ENCODE measurements around the gene SSTR3. TPM values are rescaled to one million over a fixed set of nuclear protein-coding genes. Genes with fewer than 3 reads are reported as not detected.

Gene SSTR3
- polyA plus RNA-seq, 2 donors, result 0.02 TPM; not detected in 1

DNA sequence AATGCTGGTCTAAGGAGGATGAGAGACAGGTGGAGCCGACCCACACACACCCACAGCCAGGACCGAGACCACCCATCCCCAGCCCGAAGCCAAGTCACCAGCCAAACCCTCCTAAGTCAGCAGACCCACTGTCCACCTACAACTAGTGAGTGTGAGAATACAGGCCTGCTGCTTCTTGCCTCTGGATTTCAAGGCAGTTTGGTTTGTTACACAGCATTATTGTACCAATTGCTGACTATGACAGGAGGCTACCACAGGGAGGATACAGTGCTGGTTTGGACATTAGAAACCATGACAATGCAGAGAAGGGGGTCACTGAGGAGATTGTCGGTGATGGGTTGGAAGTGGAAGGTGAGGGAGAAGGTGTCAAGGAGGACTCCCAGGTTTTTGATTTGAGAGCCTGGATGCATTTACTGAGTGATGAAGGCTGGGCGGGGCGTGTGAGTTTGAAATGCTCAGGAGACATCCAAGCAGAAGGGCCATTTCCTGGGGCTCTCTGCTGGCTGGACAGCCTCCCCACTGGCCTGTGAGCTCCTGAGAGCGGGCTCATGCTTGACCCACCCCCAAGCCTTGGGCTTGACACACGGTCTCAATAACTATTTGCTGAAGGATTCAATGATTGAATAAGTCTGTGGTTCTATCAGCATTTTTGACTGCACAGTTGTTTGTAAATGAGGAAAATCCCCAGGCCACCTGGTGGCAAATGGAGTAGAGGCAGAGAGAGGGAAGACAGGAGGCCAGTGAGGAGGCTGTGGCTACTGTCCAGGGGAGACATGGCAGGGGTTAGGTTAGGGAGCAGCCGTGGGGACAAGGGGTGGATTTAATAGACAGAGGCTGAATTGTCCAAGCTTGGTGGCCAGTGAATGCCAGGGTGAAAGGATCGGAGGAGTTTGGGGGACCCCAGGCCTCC is 9.4 kb upstream of the SSTR3 start:
- Histone ChIP-seq H3K4me3 (ENCODE audit: low read depth in 1 of 2, low read length in 2 of 2) (no peak overlapping the region), H3K27me3 (ENCODE audit: control insufficient read depth in 1 of 2, insufficient read depth in 2 of 2, low read length in 2 of 2) (peaks cover 0 to 3% of the 10 kb centered on the region in 2 donors), H3K36me3 (ENCODE audit: control insufficient read depth in 2 of 2, insufficient read depth in 2 of 2, low read length in 1 of 2) (no peaks in the 10 kb centered on the region), H3K4me1 (ENCODE audit: control insufficient read depth in 2 of 2, insufficient read depth in 2 of 2, low read length in 1 of 2) (peaks cover 0 to 3% of the 10 kb centered on the region in 2 donors), H3K27ac (ENCODE audit: low read depth in 2 of 2, low read length in 1 of 2) (no peak overlapping the region), H3K9me3 (ENCODE audit: control insufficient read depth in 2 of 2, insufficient read depth in 1 of 2, low read depth in 1 of 2, low read length in 1 of 2) (peaks cover 0 to 4% of the 10 kb centered on the region in 2 donors)
- 92 to 94% methylated on average over 10 of the region's 10 CpGs for WGBS, 2 donors

DNA sequence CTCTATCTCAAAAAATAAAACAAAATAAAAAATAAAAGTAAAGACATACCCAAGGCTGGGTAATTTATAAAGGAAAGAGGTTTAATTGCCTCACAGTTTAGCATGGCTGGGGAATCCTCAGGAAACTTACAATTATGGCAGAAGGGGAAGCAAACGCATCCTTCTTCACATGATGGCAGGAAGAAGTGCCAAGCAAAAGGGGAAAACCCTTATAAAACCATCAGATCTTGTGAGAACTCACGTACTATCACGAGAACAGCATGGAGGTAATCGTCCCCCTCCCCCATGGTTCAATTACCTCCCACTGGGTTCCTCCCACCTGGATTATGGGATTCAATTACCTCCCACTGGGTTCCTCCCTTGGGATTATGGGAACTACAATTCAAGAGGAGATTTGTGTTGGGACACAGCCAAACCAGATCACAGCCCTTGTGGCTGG is 8.3 kb upstream of the SSTR3 start:
- H3K27me3 ChIP-seq (ENCODE audit: control insufficient read depth in 1 of 2, insufficient read depth in 2 of 2, low read length in 2 of 2), result peaks cover 0 to 3% of the 10 kb centered on the region in 2 donors
- no peak overlapping the region for H3K27ac ChIP-seq (ENCODE audit: low read depth in 2 of 2, low read length in 1 of 2)
- H3K9me3 ChIP-seq (ENCODE audit: control insufficient read depth in 2 of 2, insufficient read depth in 1 of 2, low read depth in 1 of 2, low read length in 1 of 2), result peaks cover 0 to 4% of the 10 kb centered on the region in 2 donors
- no peaks in the 10 kb centered on the region for H3K36me3 ChIP-seq (ENCODE audit: control insufficient read depth in 2 of 2, insufficient read depth in 2 of 2, low read length in 1 of 2)
- H3K4me3 ChIP-seq (ENCODE audit: low read depth in 1 of 2, low read length in 2 of 2), result no peak overlapping the region
- 56 to 57% methylated on average over 4 of the region's 4 CpGs for WGBS, 2 donors
- peaks cover 0 to 3% of the 10 kb centered on the region in 2 donors for H3K4me1 ChIP-seq (ENCODE audit: control insufficient read depth in 2 of 2, insufficient read depth in 2 of 2, low read length in 1 of 2)

DNA sequence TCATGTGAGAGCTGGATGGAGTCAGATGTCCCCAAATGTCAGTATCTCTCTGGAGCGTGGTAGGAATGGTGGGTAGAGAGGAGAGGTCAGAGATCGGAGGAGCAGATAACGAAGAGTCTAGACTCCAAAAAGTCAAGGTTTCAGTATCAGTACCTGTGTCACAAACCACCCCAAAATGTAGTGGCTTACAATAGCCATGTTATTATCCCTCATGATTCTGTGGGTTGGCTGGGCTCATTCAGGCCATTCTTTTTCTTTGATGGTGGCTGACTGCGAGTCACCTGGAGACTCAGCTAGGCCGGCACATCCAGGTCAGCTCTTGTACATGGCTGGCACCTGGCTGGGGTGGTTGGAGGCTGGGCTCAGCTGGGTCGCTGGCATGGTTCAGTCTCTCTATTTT is 7.3 kb upstream of the SSTR3 start:
- Histone ChIP-seq H3K9me3 (ENCODE audit: control insufficient read depth in 2 of 2, insufficient read depth in 1 of 2, low read depth in 1 of 2, low read length in 1 of 2) (peaks cover 0 to 4% of the 10 kb centered on the region in 2 donors), H3K27me3 (ENCODE audit: control insufficient read depth in 1 of 2, insufficient read depth in 2 of 2, low read length in 2 of 2) (peaks cover 0 to 3% of the 10 kb centered on the region in 2 donors), H3K4me1 (ENCODE audit: control insufficient read depth in 2 of 2, insufficient read depth in 2 of 2, low read length in 1 of 2) (peaks cover 0 to 3% of the 10 kb centered on the region in 2 donors), H3K4me3 (ENCODE audit: low read depth in 1 of 2, low read length in 2 of 2) (no peak overlapping the region), H3K27ac (ENCODE audit: low read depth in 2 of 2, low read length in 1 of 2) (no peak overlapping the region), H3K36me3 (ENCODE audit: control insufficient read depth in 2 of 2, insufficient read depth in 2 of 2, low read length in 1 of 2) (no peaks in the 10 kb centered on the region)
- WGBS, 2 donors, result 80 to 85% methylated on average over 6 of the region's 6 CpGs

DNA sequence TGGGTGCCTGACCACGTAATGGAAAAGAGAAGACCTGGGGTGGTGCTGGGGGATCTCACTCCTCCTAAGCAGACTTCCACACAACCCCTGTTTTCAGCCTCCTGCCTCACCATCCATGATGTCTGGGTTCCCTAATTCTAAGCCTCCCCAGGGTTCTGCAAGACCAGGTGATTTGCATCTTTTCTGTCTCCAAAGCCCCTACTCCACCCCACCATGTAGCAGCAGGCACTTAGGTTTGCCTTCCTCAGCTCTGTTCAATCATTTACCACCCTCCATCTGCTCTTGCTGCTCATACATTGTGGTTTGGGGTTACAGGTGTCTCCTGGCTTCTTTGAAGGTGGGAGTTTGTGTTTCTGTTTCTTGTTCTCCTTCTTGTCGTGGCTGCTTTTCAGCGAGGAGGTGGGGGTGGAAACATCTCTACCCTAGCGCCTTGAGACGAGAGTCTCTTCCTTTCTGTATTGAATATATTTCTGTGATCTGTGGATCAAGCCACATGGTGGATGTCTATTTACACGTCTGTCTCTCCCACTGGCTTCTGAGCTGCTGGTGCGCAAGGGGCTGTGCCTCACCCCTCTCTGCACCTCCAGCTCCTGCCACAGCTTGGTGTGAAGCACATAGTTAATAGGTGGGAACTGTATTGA is 6.6 kb upstream of the SSTR3 start:
- WGBS, 2 donors, result 46 to 49% methylated on average over 7 of the region's 7 CpGs
- no peak overlapping the region for H3K4me3 ChIP-seq (ENCODE audit: low read depth in 1 of 2, low read length in 2 of 2)
- peaks cover 0 to 3% of the 10 kb centered on the region in 2 donors for H3K27me3 ChIP-seq (ENCODE audit: control insufficient read depth in 1 of 2, insufficient read depth in 2 of 2, low read length in 2 of 2)
- H3K27ac ChIP-seq (ENCODE audit: low read depth in 2 of 2, low read length in 1 of 2), result no peak overlapping the region
- peaks cover 0 to 3% of the 10 kb centered on the region in 2 donors for H3K4me1 ChIP-seq (ENCODE audit: control insufficient read depth in 2 of 2, insufficient read depth in 2 of 2, low read length in 1 of 2)
- H3K36me3 ChIP-seq (ENCODE audit: control insufficient read depth in 2 of 2, insufficient read depth in 2 of 2, low read length in 1 of 2), result no peaks in the 10 kb centered on the region
- peaks cover 0 to 4% of the 10 kb centered on the region in 2 donors for H3K9me3 ChIP-seq (ENCODE audit: control insufficient read depth in 2 of 2, insufficient read depth in 1 of 2, low read depth in 1 of 2, low read length in 1 of 2)

DNA sequence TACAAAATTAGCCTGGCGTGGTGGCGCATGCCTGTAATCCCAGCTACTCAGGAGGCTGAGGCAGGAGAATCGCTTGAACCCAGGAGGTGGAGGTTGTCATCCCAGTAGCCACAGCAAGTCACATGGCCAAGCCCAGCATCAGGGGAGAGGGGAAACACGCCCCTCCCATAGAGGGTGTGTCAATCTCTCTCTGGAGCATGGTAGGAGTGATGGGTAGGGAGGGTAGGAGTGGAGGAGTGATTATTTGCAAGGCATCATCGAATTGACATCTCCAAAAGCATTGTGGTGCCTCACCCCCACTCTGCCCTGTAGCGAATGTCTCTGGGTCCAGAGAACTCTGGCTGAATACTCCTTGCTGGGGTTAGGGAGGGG is 6.1 kb upstream of the SSTR3 start:
- peaks cover 0 to 4% of the 10 kb centered on the region in 2 donors for H3K9me3 ChIP-seq (ENCODE audit: control insufficient read depth in 2 of 2, insufficient read depth in 1 of 2, low read depth in 1 of 2, low read length in 1 of 2)
- no peaks in the 10 kb centered on the region for H3K36me3 ChIP-seq (ENCODE audit: control insufficient read depth in 2 of 2, insufficient read depth in 2 of 2, low read length in 1 of 2)
- H3K27ac ChIP-seq (ENCODE audit: low read depth in 2 of 2, low read length in 1 of 2), result no peak overlapping the region
- H3K4me3 ChIP-seq (ENCODE audit: low read depth in 1 of 2, low read length in 2 of 2), result no peak overlapping the region
- peaks cover 0 to 3% of the 10 kb centered on the region in 2 donors for H3K27me3 ChIP-seq (ENCODE audit: control insufficient read depth in 1 of 2, insufficient read depth in 2 of 2, low read length in 2 of 2)
- peaks cover 0 to 3% of the 10 kb centered on the region in 2 donors for H3K4me1 ChIP-seq (ENCODE audit: control insufficient read depth in 2 of 2, insufficient read depth in 2 of 2, low read length in 1 of 2)
- WGBS, 2 donors, result 77 to 78% methylated on average over 6 of the region's 6 CpGs

DNA sequence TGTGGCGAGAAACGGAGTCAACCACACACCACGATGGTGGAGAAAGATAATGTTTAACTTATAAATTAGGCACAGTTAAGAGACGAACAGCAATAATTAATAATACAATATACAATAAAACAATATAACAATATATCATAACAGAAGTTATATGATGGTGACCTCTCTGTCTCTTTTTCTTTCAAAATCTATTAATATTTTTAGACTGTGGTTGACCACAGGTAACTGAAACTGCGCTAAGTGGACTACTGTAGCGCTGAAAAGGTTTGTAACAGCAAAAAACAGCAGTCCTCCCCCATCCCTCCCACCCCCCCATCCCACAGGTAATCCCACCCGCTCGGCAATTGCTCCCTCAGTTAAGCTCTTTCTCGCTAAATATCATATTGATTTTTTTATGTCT is 3.6 kb upstream of the SSTR3 start:
- Histone ChIP-seq H3K9me3 (ENCODE audit: control insufficient read depth in 2 of 2, insufficient read depth in 1 of 2, low read depth in 1 of 2, low read length in 1 of 2) (no peaks in the 10 kb centered on the region), H3K36me3 (ENCODE audit: control insufficient read depth in 2 of 2, insufficient read depth in 2 of 2, low read length in 1 of 2) (no peaks in the 10 kb centered on the region), H3K4me3 (ENCODE audit: low read depth in 1 of 2, low read length in 2 of 2) (no peak overlapping the region), H3K4me1 (ENCODE audit: control insufficient read depth in 2 of 2, insufficient read depth in 2 of 2, low read length in 1 of 2) (peaks cover 0 to under 1% of the 10 kb centered on the region in 2 donors), H3K27me3 (ENCODE audit: control insufficient read depth in 1 of 2, insufficient read depth in 2 of 2, low read length in 2 of 2) (peaks cover 0 to 3% of the 10 kb centered on the region in 2 donors), H3K27ac (ENCODE audit: low read depth in 2 of 2, low read length in 1 of 2) (no peak overlapping the region)
- WGBS, 2 donors, result 67 to 78% methylated on average over 9 of the region's 9 CpGs

DNA sequence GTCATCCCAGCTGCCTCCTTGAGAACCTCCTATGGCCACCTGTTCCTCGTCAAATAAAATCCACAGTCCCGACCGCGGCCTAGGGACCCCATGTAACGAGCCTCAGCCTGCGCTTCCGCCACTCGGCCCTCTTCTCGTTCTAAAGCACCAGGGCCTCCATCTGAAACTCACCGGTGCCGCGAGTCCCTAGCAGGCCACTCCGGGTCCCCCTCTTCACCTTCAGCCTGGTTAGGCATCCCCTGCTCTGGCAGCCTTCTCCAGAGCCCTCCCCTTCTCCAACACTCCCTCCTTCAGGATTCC is 2.4 kb upstream of the SSTR3 start:
- Histone ChIP-seq H3K9me3 (ENCODE audit: control insufficient read depth in 2 of 2, insufficient read depth in 1 of 2, low read depth in 1 of 2, low read length in 1 of 2) (no peaks in the 10 kb centered on the region), H3K36me3 (ENCODE audit: control insufficient read depth in 2 of 2, insufficient read depth in 2 of 2, low read length in 1 of 2) (no peaks in the 10 kb centered on the region), H3K4me1 (ENCODE audit: control insufficient read depth in 2 of 2, insufficient read depth in 2 of 2, low read length in 1 of 2) (no peaks in the 10 kb centered on the region), H3K27me3 (ENCODE audit: control insufficient read depth in 1 of 2, insufficient read depth in 2 of 2, low read length in 2 of 2) (peaks cover 0 to 3% of the 10 kb centered on the region in 2 donors), H3K27ac (ENCODE audit: low read depth in 2 of 2, low read length in 1 of 2) (no peak overlapping the region), H3K4me3 (ENCODE audit: low read depth in 1 of 2, low read length in 2 of 2) (no peak overlapping the region)
- 85 to 88% methylated on average over 13 of the region's 13 CpGs for WGBS, 2 donors

DNA sequence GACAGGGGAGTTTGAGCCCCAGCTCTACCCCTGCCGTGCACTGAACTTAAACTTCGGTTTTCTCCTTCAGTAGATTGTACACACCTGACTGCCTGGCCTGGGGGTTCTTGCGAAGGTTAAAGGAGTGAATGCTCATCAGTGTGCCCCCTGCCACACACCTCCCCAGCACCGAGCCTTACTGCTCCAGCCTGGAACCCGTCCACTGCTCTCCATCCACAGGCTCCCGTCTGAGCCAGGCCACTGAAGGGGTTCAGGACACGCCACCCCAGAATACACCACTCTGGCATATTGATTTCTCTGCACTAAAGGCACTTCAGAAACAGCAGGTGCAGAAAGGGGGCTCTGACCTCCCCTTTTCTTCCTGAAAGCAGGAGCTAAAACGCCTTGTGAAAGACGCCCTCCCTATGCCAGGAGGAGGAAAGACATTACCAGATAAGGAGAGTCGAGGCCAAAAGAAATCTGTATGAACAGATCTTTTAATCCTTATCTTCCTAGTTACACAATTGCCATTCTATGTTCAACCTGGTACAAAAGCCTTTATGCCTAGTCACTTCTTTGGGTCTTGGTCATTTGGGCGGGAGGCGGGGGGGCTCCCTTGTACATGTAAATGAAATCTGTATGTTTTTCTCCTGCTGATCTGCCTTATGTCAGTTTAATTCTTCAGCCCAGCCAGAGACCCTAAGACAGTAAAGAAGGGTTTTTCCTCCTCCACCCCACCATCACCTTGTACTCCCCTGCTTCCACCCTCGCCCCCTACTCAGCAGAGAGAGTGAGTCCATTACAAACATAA is 1.9 kb upstream of the SSTR3 start:
- no peak overlapping the region for H3K4me3 ChIP-seq (ENCODE audit: low read depth in 1 of 2, low read length in 2 of 2)
- H3K9me3 ChIP-seq (ENCODE audit: control insufficient read depth in 2 of 2, insufficient read depth in 1 of 2, low read depth in 1 of 2, low read length in 1 of 2), result no peaks in the 10 kb centered on the region
- no peaks in the 10 kb centered on the region for H3K36me3 ChIP-seq (ENCODE audit: control insufficient read depth in 2 of 2, insufficient read depth in 2 of 2, low read length in 1 of 2)
- H3K27ac ChIP-seq (ENCODE audit: low read depth in 2 of 2, low read length in 1 of 2), result no peak overlapping the region
- H3K4me1 ChIP-seq (ENCODE audit: control insufficient read depth in 2 of 2, insufficient read depth in 2 of 2, low read length in 1 of 2), result no peaks in the 10 kb centered on the region
- WGBS, 2 donors, result 78 to 86% methylated on average over 13 of the region's 13 CpGs
- H3K27me3 ChIP-seq (ENCODE audit: control insufficient read depth in 1 of 2, insufficient read depth in 2 of 2, low read length in 2 of 2), result peaks cover 0 to under 1% of the 10 kb centered on the region in 2 donors

DNA sequence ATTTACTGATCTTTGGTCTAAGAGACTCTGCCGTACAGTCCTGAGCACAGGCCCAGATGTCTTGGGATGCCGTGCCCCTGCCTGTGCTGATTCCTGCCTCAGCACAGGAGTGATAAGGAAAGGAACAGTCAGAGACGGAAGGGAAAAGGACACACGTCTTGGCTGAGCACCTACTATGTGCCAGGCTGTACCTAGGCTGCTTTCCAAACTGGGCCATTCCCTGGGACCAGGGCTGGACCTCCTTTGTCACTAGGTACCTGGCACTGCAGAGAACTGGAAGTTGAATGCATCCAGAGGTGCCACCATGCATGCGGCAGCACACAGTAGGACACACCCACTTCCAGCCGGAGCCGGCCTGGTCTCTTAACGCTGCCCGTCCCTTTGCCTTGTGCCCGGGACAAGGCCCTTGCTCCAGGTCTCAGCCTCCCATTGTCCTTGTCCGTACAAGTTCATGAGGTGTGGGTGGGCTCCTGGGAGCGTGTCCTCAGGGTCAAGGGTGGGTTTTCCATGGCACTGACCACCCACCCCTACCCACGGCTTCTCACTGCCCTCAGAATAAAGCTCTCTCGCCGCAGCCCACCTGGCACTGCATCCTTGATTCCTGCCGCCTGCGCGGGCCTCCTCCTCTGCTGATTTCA is 1.1 kb upstream of the SSTR3 start:
- Histone ChIP-seq H3K9me3 (ENCODE audit: control insufficient read depth in 2 of 2, insufficient read depth in 1 of 2, low read depth in 1 of 2, low read length in 1 of 2) (no peaks in the 10 kb centered on the region), H3K27ac (ENCODE audit: low read depth in 2 of 2, low read length in 1 of 2) (no peak overlapping the region), H3K27me3 (ENCODE audit: control insufficient read depth in 1 of 2, insufficient read depth in 2 of 2, low read length in 2 of 2) (no peaks in the 10 kb centered on the region), H3K4me1 (ENCODE audit: control insufficient read depth in 2 of 2, insufficient read depth in 2 of 2, low read length in 1 of 2) (no peaks in the 10 kb centered on the region), H3K4me3 (ENCODE audit: low read depth in 1 of 2, low read length in 2 of 2) (no peak overlapping the region), H3K36me3 (ENCODE audit: control insufficient read depth in 2 of 2, insufficient read depth in 2 of 2, low read length in 1 of 2) (no peaks in the 10 kb centered on the region)
- 88 to 90% methylated on average over 18 of the region's 18 CpGs for WGBS, 2 donors

Data from esophagus (tissue), 2 donors.